ENCODE results near the gene BTN1A1. TPM values are rescaled to one million over a fixed set of nuclear protein-coding genes. Genes with fewer than 3 reads are reported as not detected.
A peak's percentile ranks its signal among the peaks of the same experiment; 100 is the strongest.
"Not testable (repeated sequence)": the region's sequence is repeated elsewhere in the genome, so short reads cannot be mapped to it uniquely, and the experiment has no call there.

The BTN1A1 gene
- total RNA-seq, 4 donors from 2014 or later: 0.32 TPM; not detected in 3

DNA sequence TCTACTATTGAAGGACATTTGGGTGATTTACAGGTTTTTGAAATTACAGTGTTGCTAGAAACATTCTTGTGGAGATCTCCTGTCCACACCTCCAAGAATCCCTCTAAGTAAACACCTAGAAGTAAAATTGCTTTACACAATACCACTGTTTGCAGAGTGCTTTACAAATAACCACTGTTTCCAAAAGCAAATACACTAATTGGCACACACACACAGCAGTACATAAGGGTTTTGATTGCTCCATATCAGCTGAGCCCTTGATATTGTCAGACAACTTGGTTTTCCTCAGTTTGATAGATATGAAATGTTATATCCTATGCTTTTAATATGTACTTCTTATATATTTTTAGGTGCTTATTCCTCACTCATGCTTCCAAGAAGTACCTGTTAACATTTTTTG lies 44.4 kb downstream of the BTN1A1 start:
- H3K9me3 ChIP-seq: no peaks in the 10 kb centered on the region
- no peak overlapping the region for H3K27ac ChIP-seq
- peaks cover 0 to 15% (median 2%) of the 10 kb centered on the region in 4 donors for H3K4me1 ChIP-seq
- no peak overlapping the region for H3K4me3 ChIP-seq
- DNase-seq: no peak
- in situ Hi-C loops (cut with MboI; ENCODE audit: low pct_ligation_motif_present in 1 of 4, low pct_unique_long_range_greater_than_20kb in 1 of 4, low sequenced_read_pairs in 3 of 4) (no loop called here), intact Hi-C loops (cut with DNase I; ENCODE audit: low total_unique reads) (no loop called here)
- peaks cover 0 to 14% (median 3%) of the 10 kb centered on the region in 4 donors for H3K36me3 ChIP-seq
- TF ChIP-seq EP300 (IDR thresholded peaks at IDR 0.05; ENCODE audit: low read depth) (no peak), POLR2A (IDR thresholded peaks at IDR 0.05) (no peak), POLR2AphosphoS5 (IDR thresholded peaks at IDR 0.05) (no peak)
- TF ChIP-seq, protein P1, sequence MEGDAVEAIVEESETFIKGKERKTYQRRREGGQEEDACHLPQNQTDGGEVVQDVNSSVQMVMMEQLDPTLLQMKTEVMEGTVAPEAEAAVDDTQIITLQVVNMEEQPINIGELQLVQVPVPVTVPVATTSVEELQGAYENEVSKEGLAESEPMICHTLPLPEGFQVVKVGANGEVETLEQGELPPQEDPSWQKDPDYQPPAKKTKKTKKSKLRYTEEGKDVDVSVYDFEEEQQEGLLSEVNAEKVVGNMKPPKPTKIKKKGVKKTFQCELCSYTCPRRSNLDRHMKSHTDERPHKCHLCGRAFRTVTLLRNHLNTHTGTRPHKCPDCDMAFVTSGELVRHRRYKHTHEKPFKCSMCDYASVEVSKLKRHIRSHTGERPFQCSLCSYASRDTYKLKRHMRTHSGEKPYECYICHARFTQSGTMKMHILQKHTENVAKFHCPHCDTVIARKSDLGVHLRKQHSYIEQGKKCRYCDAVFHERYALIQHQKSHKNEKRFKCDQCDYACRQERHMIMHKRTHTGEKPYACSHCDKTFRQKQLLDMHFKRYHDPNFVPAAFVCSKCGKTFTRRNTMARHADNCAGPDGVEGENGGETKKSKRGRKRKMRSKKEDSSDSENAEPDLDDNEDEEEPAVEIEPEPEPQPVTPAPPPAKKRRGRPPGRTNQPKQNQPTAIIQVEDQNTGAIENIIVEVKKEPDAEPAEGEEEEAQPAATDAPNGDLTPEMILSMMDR (IDR thresholded peaks at IDR 0.05): no peak
- no peaks in the 10 kb centered on the region for H3K27me3 ChIP-seq

DNA sequence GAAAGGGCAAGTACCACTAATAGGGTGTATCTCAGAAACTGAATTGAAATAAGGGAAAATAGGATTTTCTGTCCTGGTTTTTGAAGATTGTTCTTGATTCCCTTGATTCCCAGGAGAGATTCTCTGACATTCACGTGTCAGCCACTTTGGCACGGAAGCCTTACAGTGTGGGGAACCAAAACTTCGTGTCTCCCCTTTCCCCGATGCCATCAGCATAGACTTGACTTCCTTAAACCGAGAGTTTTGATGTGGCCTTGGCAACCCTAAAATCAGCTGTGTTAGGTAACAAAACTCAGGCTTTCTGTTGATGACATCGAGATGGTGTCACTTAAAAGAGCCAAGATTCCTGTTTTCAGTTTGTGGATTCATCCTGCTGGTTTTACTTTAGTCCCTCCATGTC lies 45.5 kb downstream of the BTN1A1 start:
- in situ Hi-C loops (cut with MboI; ENCODE audit: low pct_ligation_motif_present in 1 of 4, low pct_unique_long_range_greater_than_20kb in 1 of 4, low sequenced_read_pairs in 3 of 4) (no loop called here), intact Hi-C loops (cut with DNase I; ENCODE audit: low total_unique reads) (loop anchor here (5.0 kb wide), 1 partner anchor 163 kb away; the partner anchor contains the start of gene BTN2A2)
- 88% methylated on average over 6 of the region's 6 CpGs for WGBS, 2 donors (ENCODE audit: low coverage in 1 of 2)
- H3K4me1 ChIP-seq: peaks cover 0 to 11% (median 1%) of the 10 kb centered on the region in 4 donors
- H3K9me3 ChIP-seq: no peaks in the 10 kb centered on the region
- no peak overlapping the region for H3K27ac ChIP-seq
- TF ChIP-seq POLR2AphosphoS5 (IDR thresholded peaks at IDR 0.05) (no peak), POLR2A (IDR thresholded peaks at IDR 0.05) (no peak), EP300 (IDR thresholded peaks at IDR 0.05; ENCODE audit: low read depth) (no peak)
- TF ChIP-seq, protein P1 (IDR thresholded peaks at IDR 0.05): no peak
- H3K27me3 ChIP-seq: no peaks in the 10 kb centered on the region
- peaks cover 0 to 14% (median 3%) of the 10 kb centered on the region in 4 donors for H3K36me3 ChIP-seq
- no peak overlapping the region for H3K4me3 ChIP-seq
- DNase-seq: no peak

DNA sequence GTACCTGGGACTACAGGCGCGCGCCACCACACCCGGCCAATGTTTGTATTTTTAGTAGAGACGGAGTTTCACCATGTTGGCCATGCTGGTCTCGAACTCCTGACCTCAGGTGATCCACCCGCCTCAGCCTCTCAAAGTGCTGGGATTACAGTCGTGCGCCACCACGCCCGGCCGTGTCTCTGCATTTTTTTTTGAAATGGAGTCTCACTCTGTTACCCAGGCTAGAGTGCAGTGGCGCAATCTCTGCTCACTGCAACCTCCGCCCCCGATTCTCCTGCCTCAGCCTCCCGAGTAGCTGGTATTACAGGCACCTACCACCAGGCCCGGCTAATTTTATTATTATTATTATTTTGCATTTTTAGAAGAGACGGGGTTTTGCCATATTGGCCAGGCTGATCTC lies 47.3 kb downstream of the BTN1A1 start:
- in situ Hi-C loops (cut with MboI; ENCODE audit: low pct_ligation_motif_present in 1 of 4, low pct_unique_long_range_greater_than_20kb in 1 of 4, low sequenced_read_pairs in 3 of 4): not testable (repeated sequence)

DNA sequence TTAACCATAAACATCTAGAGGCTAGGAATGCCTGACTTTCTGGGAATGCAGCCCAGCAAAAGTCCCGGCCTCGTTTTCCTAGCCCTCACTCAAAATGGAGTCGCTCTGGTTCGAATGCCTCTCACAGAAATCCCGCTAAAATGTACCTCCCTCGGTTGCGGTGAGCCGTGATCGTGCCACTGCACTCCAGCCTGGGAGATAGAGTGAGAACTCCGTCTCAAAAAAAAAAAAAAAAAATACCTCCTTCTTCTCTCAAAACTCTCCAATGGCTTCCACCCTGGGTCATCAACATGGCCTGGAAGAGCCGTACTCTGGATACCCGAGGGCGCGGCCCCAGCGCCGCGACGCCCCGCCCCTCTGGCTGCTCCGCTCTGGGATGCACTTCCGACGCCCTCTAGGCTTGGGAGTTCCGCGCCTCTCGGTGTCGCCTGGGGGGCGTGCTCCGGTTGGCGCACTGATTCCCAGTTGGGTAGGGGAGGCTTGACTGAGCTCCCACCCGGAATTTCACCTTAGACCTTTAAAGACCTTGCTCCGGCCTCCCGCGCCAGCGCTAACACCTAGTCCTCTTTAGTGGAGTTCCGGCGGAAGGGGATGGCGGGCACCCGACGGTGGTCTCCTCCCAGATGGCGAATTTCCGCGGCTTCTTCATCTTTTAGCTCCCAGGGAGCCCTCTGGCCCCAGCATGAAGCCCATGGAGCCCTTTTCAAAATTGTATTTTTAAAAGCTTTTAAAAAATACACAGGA lies 50.3 kb downstream of the BTN1A1 start:
- DNase-seq: peak; percentile 68
- peak overlapping the region; percentile 27 to 65 (median 44) for H3K4me3 ChIP-seq
- TF ChIP-seq, protein P1 (IDR thresholded peaks at IDR 0.05): no peak
- no peak for TF ChIP-seq POLR2AphosphoS5 (IDR thresholded peaks at IDR 0.05)
- no peak for TF ChIP-seq POLR2A (IDR thresholded peaks at IDR 0.05)
- no peak for TF ChIP-seq EP300 (IDR thresholded peaks at IDR 0.05; ENCODE audit: low read depth)
- H3K27me3 ChIP-seq: no peaks in the 10 kb centered on the region
- 8% methylated on average over 41 of the region's 42 CpGs; no CpG with 5 or more reads in 1 of the 2 donors for WGBS, 2 donors (ENCODE audit: low coverage in 1 of 2)
- peak overlapping the region; percentile 10 to 65 (median 57) for H3K27ac ChIP-seq
- H3K9me3 ChIP-seq: no peaks in the 10 kb centered on the region
- H3K36me3 ChIP-seq: peaks cover 0 to 7% (median under 1%) of the 10 kb centered on the region in 4 donors
- in situ Hi-C loops (cut with MboI; ENCODE audit: low pct_ligation_motif_present in 1 of 4, low pct_unique_long_range_greater_than_20kb in 1 of 4, low sequenced_read_pairs in 3 of 4) (no loop called here), intact Hi-C loops (cut with DNase I; ENCODE audit: low total_unique reads) (no loop called here)
- peaks cover 0 to 36% (median 14%) of the 10 kb centered on the region in 4 donors for H3K4me1 ChIP-seq

More for the DNA sequence above, 47.3 kb downstream of the BTN1A1 start:
- 91 to 94% methylated on average over 9 to 18 of the region's 18 CpGs for WGBS, 2 donors (ENCODE audit: low coverage in 1 of 2)
- not testable (repeated sequence) for H3K27me3 ChIP-seq, H3K4me1 ChIP-seq, H3K27ac ChIP-seq, H3K4me3 ChIP-seq, DNase-seq, H3K9me3 ChIP-seq
- intact Hi-C loops (cut with DNase I; ENCODE audit: low total_unique reads): loop anchor here (5.0 kb wide), 1 partner anchor 165 kb away; the partner anchor contains the start of gene BTN2A2
- peaks cover 0 to 14% (median 3%) of the 10 kb centered on the region in 4 donors for H3K36me3 ChIP-seq

All from transverse colon (tissue), 4 donors.